Erythroblast (primary cell): ENCODE measurements around the gene CDS1.
"Not testable (repeated sequence)": the region's sequence is repeated elsewhere in the genome, so short reads cannot be mapped to it uniquely, and the experiment has no call there.

Source experiments
- DNase-seq, 2 experiments: peaks; one replicate each; lab custom pipeline; 2025; lab: John Stamatoyannopoulos, UW
- GATA1 ChIP-seq: IDR thresholded peaks from 2 replicates; pipeline ENCODE4 v1.6.1; 2011; ENCODE audit warnings: low read depth, mild to moderate bottlenecking, control low read depth, low read length, moderate library complexity
- POLR2A ChIP-seq: IDR thresholded peaks from 2 replicates; pipeline ENCODE4 v1.6.1; 2011; ENCODE audit warnings: mild to moderate bottlenecking, low read length

The CDS1 gene

DNA sequence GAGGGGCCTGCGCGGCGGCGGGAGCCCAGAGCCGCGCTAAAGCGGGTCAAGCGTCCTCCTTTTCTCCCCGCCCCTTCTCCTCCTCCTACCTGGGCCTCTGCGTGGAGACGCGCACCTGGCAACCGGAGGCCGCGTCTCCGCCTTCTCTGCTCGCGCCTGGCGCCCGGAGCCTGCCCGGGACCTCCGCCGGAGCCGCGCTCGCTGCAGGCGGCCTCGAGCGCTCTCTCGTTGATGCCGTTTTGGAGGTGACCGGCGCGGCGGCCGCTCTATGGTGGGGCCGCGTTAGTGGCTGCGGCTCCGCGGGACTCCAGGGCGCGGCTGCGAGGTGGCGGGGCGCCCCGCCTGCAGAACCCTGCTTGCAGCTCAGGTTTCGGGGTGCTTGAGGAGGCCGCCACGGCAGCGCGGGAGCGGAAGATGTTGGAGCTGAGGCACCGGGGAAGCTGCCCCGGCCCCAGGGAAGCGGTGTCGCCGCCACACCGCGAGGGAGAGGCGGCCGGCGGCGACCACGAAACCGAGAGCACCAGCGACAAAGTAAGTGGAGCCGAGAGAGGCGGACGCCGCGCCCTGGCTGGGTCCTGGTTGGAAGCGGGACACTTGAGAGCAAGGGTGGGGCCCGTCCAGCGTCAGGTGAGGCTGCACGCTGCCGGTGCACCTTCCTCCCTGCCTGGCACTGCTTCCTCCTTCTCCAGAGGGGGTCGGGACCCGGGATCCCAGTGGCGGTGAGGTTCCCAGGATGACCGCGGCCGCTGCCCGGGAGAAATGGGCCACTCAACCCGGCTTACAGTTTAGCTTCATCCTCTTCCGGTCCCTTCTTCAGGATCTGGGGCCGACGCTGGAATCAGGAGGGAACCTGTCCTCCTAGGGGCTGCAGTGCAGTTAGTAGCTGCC lies at the start of gene CDS1:
CDS1 (plus strand) TSS at position 140 of the 888 bp plus-strand sequence; CDS start at position 415, 275 bp downstream.
- DNase-seq, result no peak
- TF ChIP-seq POLR2A (no peak), GATA1 (no peak)

DNA sequence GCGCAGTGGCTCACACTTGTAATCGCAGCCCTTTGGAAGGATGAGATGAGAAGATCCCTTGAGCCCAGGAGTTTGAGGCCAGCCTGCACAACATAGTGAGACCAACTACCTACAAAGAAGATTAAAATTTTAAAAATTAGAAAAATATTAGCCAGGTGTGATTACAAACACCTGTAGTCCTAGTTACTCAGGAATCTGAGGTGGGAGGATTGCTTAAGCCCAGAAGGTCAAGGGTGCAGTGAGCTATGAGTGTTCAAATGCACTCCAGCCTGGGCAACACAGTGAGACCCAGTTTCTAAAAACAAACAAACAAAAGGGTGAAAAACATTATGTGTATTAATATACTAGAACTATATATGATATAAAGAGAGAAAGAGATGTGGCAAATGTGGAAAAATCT lies 47.0 kb upstream of the CDS1 start:
- TF ChIP-seq GATA1, result no peak
- no peak for TF ChIP-seq POLR2A

DNA sequence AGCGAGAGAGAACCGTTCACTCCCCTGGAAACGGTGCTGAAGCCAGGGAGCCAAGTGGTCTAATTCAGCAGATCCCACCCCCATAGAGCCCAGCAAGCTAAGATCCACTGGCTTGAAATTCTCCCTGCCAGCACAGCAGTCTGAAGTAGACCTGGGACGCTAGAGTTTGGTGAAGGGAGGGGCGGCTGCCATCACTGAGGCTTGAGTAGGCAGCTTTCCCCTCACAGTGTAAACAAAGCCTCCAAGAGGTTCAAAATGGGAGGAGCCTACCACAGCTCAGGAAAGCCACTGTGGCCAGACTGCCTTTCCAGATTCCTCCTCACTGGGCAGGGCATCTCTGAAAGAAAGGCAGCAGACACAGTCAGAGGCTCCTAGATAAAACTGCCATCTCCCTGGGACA lies 37.8 kb upstream of the CDS1 start:
- no peak for TF ChIP-seq GATA1
- no peak for TF ChIP-seq POLR2A
- DNase-seq, result no peak

More for the DNA sequence above, 47.0 kb upstream of the CDS1 start:
- no peak for DNase-seq

DNA sequence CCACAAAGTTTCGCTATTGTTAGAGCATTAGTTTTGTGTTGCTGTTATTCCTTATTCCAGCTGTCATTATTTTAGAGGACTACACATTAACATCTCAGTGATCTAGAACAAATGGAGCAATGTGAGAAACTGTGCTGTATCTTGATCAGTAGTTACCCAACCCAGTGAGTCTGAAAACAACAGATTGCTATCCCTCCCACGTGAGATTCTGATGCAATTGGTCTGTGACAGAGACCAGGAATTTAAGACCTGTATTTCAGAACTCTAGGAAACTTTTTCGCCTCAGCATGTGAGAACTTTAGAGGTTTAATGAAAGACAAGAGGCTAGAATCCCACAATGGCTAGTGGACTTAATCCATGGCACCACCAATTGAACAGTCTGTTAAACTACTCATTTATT lies 35.7 kb upstream of the CDS1 start:
- TF ChIP-seq POLR2A (no peak), GATA1 (no peak)
- DNase-seq, result no peak

DNA sequence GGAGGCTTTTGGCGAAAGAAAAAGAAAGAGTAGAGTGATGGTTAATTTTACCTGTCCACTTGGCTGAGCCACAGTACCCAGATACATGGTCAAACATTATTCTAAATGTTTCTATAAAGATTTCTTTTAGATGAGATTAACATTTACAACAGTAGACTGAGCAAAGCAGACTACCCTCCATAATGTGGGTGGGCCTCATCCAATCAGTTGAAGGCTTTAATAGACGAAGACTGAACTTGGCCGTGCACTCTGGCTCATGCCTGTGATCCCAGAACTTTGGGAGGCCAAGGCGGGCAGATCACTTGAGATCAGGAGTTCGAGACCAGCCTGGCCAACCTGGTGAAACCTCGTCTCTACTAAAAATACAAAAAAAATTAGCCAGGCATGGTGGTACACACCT lies 33.7 kb upstream of the CDS1 start:
- DNase-seq, result not testable (repeated sequence)

DNA sequence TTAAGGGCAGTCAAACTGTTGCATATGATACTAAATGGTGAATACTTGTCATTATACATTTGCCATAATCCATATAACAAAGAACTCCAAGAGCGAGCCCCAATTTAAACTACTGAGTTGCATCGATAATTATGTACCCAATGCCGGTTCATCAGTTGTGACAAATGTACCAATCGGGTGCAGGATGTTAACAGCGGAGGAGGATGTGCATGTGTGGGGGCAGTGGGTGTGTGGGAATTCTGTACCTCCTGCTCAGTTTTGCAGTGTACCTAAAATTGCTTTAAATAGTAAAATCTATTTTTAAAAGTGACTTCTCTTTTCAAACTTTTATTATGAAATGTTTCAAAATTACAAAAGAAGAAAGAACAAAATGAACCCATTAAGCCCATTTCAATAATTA lies 20.8 kb upstream of the CDS1 start:
- no peak for DNase-seq
- TF ChIP-seq GATA1 (no peak), POLR2A (no peak)

DNA sequence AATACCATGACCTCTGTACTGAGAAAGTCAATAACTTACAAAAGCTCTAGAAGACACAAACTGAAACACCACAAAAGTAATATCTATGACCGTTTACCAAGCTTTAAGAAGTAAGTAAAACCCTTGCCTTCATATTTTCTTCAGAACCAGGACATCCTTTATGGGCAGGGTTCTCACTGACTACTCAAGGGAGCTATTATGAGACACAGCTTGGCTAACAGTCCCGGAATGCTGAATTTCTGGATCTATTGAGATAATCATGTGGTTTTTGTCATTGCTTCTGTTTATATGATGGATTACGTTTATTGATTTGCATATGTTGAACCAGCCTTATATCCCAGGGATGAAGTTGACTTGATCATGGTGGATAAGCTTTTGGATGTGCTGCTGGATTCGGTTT lies 19.9 kb upstream of the CDS1 start:
- DNase-seq, result no peak
- TF ChIP-seq GATA1 (no peak), POLR2A (no peak)

DNA sequence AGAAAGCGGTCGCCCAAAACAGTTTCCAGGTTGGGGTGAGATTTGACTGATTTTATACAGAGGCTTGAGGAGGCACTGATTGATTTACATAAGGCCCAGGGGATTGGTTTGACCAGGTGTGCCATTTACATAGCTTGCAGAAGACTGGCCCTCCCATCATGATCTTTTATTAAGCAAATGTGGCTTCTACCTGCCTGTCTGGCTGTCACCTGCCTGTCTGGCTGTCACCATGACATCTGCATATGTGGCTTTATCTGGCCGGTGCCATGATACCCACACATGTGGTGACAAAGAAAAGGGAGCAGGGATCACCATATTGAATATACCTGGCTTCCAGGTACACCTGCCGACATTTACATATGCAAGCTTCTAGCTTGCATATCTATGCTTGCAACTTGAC lies 17.0 kb upstream of the CDS1 start:
- TF ChIP-seq POLR2A (no peak), GATA1 (no peak)

DNA sequence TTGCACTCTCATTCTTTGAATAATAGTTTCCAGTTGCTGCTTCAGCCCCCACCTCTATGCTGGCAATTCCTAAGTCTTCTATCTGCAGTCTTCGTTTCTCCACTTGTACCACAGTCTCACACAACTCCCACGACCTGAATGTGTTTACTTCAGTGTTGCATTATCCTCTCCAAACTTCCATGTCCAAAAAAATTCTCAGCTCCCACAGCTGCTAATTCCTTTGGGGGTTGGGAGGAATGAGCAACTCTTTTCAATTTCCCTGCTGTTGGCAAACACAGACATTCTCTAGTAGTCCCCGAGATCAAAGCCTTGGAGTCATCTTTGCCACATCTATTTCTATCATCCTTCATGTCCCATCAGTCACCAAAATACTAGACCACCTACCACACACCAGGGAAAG lies 14.4 kb upstream of the CDS1 start:
- TF ChIP-seq POLR2A (no peak), GATA1 (no peak)
- DNase-seq, result no peak

More for the DNA sequence above, 17.0 kb upstream of the CDS1 start:
- no peak for DNase-seq

DNA sequence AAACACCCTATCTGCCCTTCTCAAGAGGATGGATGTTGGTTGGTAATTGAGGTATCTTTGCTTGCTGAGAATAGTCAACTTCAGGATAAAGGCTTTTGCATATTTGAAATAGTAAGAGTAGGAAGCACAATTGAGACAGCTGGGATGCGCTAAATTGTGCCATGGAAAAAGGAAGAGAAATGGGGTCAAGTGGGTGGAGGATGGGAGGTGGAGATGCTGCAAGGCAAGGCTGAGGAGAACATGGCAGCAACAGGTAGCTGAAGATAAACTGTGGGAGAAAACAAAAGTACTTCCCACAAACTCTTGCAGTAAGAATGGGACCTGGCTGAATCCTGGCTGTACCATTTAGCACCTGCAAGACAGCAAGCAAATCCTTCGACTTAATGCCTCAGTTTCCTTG lies 13.9 kb upstream of the CDS1 start:
- TF ChIP-seq GATA1, result no peak
- TF ChIP-seq POLR2A, result no peak
- DNase-seq, result no peak

DNA sequence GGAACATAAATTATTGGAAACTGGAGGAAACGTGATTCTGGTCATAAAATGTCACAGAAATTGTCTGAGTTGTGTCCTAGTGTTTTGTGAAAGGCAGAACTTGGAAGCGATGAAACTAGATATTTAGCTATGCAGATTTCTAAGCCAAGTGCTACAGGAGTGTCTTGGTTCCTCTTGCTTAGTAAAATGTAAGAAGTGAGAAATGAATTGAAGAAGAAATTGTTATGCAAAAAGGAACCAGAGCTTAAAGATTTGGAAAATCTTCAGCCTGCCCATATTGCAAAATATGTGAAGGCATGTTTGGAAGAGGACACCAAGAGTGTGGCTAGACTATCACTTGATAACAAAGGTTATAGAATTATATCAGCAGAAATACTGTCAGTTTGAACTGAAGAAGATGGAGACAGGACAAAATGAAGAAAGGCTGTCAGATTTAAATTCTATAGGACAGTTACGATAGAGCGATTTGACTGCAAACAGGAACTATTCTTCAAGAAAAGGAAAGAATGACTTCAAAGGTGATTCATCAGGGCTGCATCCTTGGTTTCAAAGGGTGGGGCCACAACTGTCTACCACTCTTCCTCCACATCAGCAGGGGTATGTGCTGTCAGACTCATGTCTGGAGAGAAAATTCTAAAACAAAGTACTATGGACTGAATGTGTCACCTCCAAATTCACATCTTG lies 9.4 kb upstream of the CDS1 start:
- TF ChIP-seq GATA1 (no peak), POLR2A (no peak)
- DNase-seq, result no peak

DNA sequence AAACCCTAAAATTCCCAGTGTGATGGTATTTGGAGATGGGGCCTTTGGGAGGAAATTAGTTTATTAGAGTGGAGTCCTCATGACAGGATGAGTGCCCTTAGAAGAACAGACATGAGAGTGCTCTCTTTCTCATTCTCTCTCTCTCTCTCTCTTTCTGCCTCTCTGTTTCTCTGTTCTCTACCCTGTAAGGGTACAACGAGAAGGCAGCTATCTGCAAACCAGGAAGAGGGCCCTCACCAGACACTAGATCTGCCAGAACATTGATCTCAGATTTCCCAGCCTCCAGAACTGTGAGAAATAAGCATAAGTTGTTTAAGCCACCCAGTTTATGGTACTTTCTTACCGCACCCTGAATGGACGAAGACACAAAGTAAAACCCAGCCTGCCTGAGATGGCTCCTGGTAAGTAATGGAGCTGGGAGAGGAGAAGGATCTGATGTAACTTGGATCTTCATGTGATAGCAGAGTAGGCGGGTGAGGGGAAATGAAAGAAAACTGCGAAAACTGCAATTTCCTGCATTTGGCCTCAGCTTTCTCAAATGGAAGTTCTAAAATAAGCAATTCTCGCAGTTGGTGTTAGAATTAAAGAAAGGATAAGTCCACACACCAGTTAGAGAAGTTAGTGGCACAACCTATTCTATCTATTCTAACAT lies 8.7 kb upstream of the CDS1 start:
- no peak for DNase-seq
- TF ChIP-seq POLR2A, result no peak
- no peak for TF ChIP-seq GATA1

DNA sequence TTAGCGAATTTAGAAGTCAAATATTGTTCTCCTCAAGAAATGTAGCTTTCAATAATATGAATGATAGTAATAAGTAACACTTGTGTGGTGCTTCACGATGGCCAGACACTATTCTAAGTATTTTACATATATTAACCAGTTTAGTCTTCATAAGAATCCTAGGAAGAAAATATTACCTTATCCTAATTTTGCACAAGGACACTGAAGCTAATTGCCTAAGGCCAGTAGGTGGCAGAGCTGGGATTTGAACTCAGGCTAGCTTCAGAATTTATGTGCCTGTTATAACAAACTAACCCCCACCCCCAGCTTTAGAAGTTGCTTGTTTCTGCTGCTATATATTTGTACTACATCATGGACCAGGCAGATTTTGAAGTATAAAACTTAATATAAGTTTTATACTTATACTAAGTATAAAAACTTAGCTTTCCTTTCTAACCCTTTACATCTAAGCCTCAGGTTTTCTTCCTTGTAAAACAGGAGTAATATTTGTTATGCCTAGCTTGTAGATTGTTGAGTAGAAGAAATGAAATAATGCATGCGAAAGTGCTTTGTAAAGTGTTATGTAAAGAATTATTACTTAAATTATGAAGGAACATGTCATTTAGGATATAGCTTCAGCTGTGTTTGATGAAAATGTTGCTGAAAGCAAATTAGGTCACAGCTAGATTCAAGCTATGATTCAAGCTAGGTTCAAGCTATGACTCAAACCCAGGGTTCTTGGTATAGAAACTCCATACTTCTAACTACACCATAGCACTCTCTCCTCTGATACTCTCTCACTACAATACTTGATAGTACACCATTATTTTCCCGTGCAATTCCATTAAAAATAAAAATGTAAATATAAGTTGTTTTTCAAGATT lies 4.2 kb upstream of the CDS1 start:
- no peak for TF ChIP-seq POLR2A
- TF ChIP-seq GATA1, result no peak
- peak; percentile 10 to 44 for DNase-seq

DNA sequence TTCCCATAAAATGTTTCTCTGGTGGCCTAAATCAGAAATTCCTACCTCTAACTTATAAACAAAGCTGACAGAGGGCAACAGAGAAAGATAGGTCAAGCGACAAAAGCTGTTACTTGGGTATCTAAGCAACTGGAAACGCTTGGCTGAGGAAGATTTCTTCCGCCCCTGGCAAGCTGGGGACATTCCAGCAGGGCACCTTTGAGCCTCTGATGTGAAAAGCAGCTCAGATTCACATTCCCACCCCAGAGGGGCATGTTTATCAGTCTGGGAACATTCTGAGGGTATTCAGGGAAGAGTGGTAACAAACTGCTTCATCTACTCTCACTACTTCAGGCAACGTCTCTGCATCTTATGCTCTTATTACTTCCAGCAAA lies 3.5 kb upstream of the CDS1 start:
- no peak for TF ChIP-seq GATA1
- no peak for DNase-seq
